Fibroblast of lung (primary cell): ENCODE data around the gene FIBP.

Source experiments
- CTCF ChIP-seq, 2 donors: IDR thresholded peaks in 1 of 2; conservative IDR thresholded peaks in 1 of 2; 1 replicate in 1 of 2; 2 replicates in 1 of 2; pipeline ENCODE4 v1.5.1; 2011 to 2012; ENCODE audit warnings: low read length in 2 of 2, control low read depth in 1 of 2, inconsistent platforms in 1 of 2, low read depth in 1 of 2, mild to moderate bottlenecking in 1 of 2
- EZH2 ChIP-seq: IDR thresholded peaks from 2 replicates; pipeline ENCODE4 v1.5.1; 2012; ENCODE audit warnings: low read length, control low read depth, mild to moderate bottlenecking; ENCODE audit errors: missing control alignments

DNA sequence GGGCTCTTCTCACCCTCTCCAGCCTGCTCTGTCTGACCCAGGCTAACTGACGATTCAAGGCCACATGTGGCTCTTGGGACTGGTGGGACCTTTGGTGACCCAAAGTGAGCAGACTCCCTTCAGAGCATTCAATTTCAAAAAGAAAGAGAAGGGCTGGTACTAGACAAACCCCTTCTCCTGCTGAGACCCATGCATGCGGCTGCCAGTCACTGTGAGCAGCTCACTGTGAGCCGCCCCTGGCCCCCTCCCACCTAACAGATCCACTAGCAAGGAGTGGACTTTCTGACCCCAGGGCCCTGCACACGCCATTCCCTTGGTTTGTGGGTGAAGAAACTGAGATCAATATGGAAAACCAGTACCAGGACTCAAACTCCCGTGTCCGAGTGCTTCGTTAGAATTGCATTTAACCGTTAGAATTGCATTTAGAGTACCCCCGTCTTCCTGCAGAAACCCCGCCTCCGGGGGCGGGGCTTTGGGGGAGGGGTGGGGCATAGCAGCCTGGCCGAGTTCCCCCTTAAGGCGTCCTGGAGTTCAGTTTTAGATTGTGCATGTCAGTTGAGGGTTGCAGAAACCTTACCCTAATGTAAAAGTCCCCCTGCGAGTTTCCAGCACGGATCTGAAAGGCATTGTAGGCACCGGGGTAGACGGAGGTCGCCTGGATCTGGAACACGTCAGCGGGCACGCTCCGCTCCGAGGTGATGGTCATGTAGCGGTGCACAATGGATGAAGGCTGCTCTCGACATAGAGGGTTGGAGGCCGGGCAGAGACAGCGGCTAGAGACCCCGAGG is 20.8 kb downstream of the FIBP start:
- TF ChIP-seq CTCF (conservative IDR thresholded peaks at IDR 0.05 in 1 of 2, IDR thresholded peaks at IDR 0.05 in 1 of 2; ENCODE audit: low read depth in 1 of 2, low read length in 2 of 2) (no peak), EZH2 (no peak)
